HepG2 (cell line): ENCODE data around the gene ARHGAP10. TPM values are rescaled to one million over a fixed set of nuclear protein-coding genes. Genes with fewer than 3 reads are reported as not detected.

Experiments
- CBX5 ChIP-seq: sonication (generic); formaldehyde crosslinking; IDR thresholded peaks from 2 replicates; pipeline ENCODE4 v1.4.0; 2020; ENCODE audit warnings: missing genetic modification reagents, borderline replicate concordance
- GRHL1 ChIP-seq: sonication (generic); formaldehyde crosslinking; conservative IDR thresholded peaks from 2 replicates; pipeline ENCODE4 v1.8.0; 2022; ENCODE audit warnings: missing genetic modification reagents
- HNRNPUL1 ChIP-seq: fragments of 200-400 bp; formaldehyde crosslinking; IDR thresholded peaks from 2 replicates; pipeline ENCODE4 v1.6.1; 2017; ENCODE audit warnings: low read depth, mild to moderate bottlenecking, low read length, moderate library complexity
- LCORL ChIP-seq, 2 experiments: fragments of 450-650 bp in 1 of 2; sonication (generic) in 1 of 2; formaldehyde crosslinking in 1 of 2; IDR thresholded peaks; 2 replicates each; pipeline versions ENCODE4 v1.5.0 to v1.6.1; 2017 to 2020; ENCODE audit warnings: antibody characterized with exemption in 1 of 2, missing genetic modification reagents in 1 of 2
- MAFG ChIP-seq: sonication (generic); formaldehyde crosslinking; IDR thresholded peaks from 2 replicates; pipeline ENCODE4 v1.5.1; 2020; ENCODE audit warnings: mild to moderate bottlenecking, missing genetic modification reagents
- PAXIP1 ChIP-seq: sonication (generic); formaldehyde crosslinking; conservative IDR thresholded peaks from 2 replicates; pipeline ENCODE4 v1.4.0; 2020; ENCODE audit warnings: mild to moderate bottlenecking, missing genetic modification reagents, moderate library complexity
- SSRP1 ChIP-seq: IDR thresholded peaks from 2 replicates; pipeline ENCODE4 v1.6.1; 2016; ENCODE audit warnings: control low read depth
- STAT6 ChIP-seq: sonication (generic); formaldehyde crosslinking; IDR thresholded peaks from 2 replicates; pipeline ENCODE4 v1.4.0; 2020; ENCODE audit warnings: missing genetic modification reagents, mild to moderate bottlenecking, borderline replicate concordance
- TAF15 ChIP-seq: fragments of 200-400 bp; formaldehyde crosslinking; IDR thresholded peaks from one replicate; pipeline ENCODE4 v1.6.1; 2018; ENCODE audit warnings: mild to moderate bottlenecking, low read depth, low read length; ENCODE audit not compliant: poor library complexity, severe bottlenecking
- THAP8 ChIP-seq: sonication (generic); formaldehyde crosslinking; IDR thresholded peaks from 2 replicates; pipeline ENCODE4 v1.5.1; 2020; ENCODE audit warnings: missing genetic modification reagents, mild to moderate bottlenecking, borderline replicate concordance
- ZFP82 ChIP-seq: sonication (generic); formaldehyde crosslinking; IDR thresholded peaks from 2 replicates; pipeline ENCODE4 v1.5.1; 2020; ENCODE audit warnings: mild to moderate bottlenecking, missing genetic modification reagents, borderline replicate concordance
- ZNF644 ChIP-seq: IDR thresholded peaks from 2 replicates; pipeline ENCODE4 v1.6.1; 2016; ENCODE audit warnings: low read depth
- ZNF737 ChIP-seq: sonication (generic); formaldehyde crosslinking; IDR thresholded peaks from 2 replicates; pipeline ENCODE4 v1.5.0; 2020; ENCODE audit warnings: missing genetic modification reagents, mild to moderate bottlenecking, borderline replicate concordance
- polyA plus RNA-seq, 8 experiments: library from polyadenylated mRNA; depleted of rRNA in 3 of 8; stranded (reverse) in 7 of 8; unstranded in 1 of 8; fragments of >200 nt; fragmentation: Illumina TruSeq in 4 of 8; extraction: Trizol in 4 of 8; gene quantifications; 2 replicates each; pipeline versions ENCODE4 v1.2.1 to v1.2.3, GENCODE V29; 2011 to 2016; ENCODE audit warnings: low read depth in 4 of 8, missing spikeins in 1 of 8, mixed read lengths in 1 of 8; ENCODE audit not compliant: insufficient read depth in 1 of 8
- total RNA-seq, 5 experiments: library from RNA; depleted of rRNA; stranded (reverse); fragments of >200 nt; fragmentation: Illumina TruSeq; extraction: Trizol; gene quantifications; 2 replicates each; pipeline ENCODE4 v1.2.3, GENCODE V29; 2016; ENCODE audit warnings: low read depth in 1 of 5

The ARHGAP10 gene
- total and polyA plus RNA-seq, 2 of the 13 experiments (the other 11 are each of a cell fraction or from before 2014, with no cell fraction given): 0.45 to 1.6 TPM

GRCh38 chr4:147683717-147684700 lies 47.9 kb upstream of the ARHGAP10 start, which contains the start of gene PRMT9 (continued):
- no peak for TF ChIP-seq THAP8 (CRISPR knock-in tag)
- 0 out of 2 replicates have a peak, but pooled peaks have one; percentile 11 for TF ChIP-seq CBX5 (CRISPR knock-in tag)
- TF ChIP-seq MAFG (CRISPR knock-in tag): no peak
- no peak for TF ChIP-seq TAF15
- TF ChIP-seq STAT6 (CRISPR knock-in tag): no peak
- TF ChIP-seq LCORL (IDR thresholded peaks at IDR 0.05): no peak
- peak; percentile 60; the same call in 1 of the 2 replicates for TF ChIP-seq LCORL (CRISPR knock-in tag; IDR thresholded peaks at IDR 0.05)
- peak; percentile 60; the same call in 1 of the 2 replicates for TF ChIP-seq PAXIP1 (CRISPR knock-in tag)
- TF ChIP-seq HNRNPUL1: no peak
- TF ChIP-seq ZNF644 (CRISPR knock-in tag): no peak
- TF ChIP-seq ZNF737 (CRISPR knock-in tag): no peak; the same call in 1 of the 2 replicates
- TF ChIP-seq SSRP1 (CRISPR knock-in tag): peak; percentile 65; the same call in 1 of the 2 replicates
- TF ChIP-seq ZFP82: no peak
- no peak for TF ChIP-seq GRHL1 (CRISPR knock-in tag)
